GM19193 (cell line): ENCODE data around the gene HRG.

Source experiments
- POLR2A ChIP-seq: IDR thresholded peaks from 4 replicates; pipeline ENCODE4 v1.6.1; 2011; ENCODE audit not compliant: insufficient read depth, insufficient read length; ENCODE audit errors: extremely low read depth

HRG gene

DNA sequence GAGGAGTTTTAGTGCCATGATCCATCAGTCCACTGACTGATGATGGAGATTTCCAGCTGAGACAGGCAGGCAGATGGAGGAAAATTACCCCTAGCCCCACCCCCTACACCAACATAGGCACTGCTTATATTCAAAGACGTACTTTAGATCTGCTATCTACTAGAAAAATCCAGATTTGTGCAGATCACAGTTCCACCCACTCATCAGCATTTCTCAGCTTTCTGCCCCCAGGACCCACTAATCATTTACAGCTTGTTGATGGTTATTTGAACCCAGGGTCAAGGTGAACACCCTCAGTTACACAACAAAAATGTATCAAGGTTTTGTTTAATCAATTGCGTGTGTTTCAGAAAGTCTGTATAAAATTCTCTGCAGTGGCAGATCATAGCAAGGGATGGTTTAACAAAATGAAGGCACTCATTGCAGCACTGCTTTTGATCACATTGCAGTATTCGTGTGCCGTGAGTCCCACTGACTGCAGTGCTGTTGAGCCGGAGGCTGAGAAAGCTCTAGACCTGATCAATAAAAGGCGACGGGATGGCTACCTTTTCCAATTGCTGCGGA is at the start of gene HRG:
TSS of gene HRG (plus strand) at position 390 of the 564 bp plus-strand sequence. CDS start at position 408, 18 bp downstream.
- no peak for TF ChIP-seq POLR2A

GRCh38 chr3:186616299-186616617 is 49.6 kb upstream of the HRG start:
- TF ChIP-seq POLR2A: no peak

GRCh38 chr3:186617036-186617946 is 48.5 kb upstream of the HRG start:
- no peak for TF ChIP-seq POLR2A

DNA sequence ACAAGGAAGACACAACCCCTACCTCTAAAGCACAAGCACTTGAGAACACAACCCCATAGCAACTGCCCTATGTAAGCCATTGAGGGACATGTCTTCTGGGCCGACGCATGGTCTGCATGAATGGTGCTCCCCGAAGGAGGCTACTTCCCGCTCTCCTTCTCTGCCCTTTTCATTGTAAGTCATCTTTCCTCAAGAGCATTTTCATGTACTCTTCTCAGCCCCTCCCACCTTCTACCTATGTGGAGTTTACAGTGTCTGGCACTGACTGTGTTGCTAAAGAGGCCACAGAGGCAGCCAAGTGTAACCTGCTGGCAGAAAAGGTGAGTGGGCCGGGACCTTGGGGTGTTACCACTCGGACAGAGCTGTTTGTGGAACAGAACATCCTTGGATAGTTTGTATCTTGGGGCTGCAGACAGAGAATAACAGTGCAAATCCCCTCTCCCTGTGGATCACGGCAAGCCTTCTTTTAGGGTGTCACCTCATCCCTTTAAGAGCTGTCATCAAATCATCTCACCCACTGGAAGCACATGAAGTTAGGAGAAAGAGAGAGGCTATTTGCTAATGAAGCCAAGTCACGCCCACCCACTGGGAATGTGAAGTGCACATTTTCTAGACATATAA is 47.4 kb upstream of the HRG start:
- no peak for TF ChIP-seq POLR2A

DNA sequence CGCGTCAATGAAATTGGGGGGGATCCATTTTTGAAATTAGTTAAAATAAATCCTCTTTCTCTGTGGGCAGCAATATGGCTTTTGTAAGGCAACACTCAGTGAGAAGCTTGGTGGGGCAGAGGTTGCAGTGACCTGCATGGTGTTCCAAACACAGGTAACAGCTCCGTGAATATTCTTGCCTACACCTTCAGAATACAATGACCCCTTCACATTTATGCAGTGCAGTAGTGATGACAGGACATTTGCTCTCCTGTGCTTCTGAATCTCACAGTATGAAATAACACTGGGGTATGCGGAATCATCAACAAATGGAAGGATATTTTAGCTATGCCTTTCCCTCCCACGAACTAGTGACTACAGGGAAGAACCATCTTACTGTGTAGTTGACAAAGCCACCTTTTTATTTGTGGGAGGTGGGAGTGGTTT is 46.0 kb upstream of the HRG start:
- TF ChIP-seq POLR2A: no peak

DNA sequence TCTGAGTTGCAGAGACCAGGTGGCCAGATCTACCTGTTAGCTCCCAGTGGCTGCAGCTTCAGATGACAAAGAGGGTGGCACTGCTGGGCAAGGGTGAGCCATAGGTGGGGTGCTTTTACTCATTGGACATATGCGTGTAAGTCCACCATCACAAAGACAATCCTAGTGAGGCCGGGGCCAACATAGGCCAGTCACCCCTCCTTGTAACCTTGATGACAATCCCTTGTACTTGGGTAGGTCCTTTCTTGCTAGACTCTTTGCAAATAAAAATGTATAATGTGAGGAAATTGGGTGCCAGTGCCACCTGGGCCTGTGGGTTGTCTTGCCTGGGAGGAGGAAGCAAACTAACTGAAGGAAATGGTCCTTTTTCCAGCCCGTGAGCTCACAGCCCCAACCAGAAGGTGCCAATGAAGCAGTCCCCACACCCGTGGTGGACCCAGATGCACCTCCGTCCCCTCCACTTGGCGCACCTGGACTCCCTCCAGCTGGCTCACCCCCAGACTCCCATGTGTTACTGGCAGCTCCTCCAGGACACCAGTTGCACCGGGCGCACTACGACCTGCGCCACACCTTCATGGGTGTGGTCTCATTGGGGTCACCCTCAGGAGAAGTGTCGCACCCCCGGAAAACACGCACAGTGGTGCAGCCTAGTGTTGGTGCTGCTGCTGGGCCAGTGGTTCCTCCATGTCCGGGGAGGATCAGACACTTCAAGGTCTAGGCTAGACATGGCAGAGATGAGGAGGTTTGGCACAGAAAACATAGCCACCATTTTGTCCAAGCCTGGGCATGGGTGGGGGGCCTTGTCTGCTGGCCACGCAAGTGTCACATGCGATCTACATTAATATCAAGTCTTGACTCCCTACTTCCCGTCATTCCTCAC is 45.4 kb upstream of the HRG start:
- no peak for TF ChIP-seq POLR2A

- TF ChIP-seq POLR2A: no peak
These were observed 43.7 kb upstream of the HRG start for GRCh38 chr3:186621894-186622650.

DNA sequence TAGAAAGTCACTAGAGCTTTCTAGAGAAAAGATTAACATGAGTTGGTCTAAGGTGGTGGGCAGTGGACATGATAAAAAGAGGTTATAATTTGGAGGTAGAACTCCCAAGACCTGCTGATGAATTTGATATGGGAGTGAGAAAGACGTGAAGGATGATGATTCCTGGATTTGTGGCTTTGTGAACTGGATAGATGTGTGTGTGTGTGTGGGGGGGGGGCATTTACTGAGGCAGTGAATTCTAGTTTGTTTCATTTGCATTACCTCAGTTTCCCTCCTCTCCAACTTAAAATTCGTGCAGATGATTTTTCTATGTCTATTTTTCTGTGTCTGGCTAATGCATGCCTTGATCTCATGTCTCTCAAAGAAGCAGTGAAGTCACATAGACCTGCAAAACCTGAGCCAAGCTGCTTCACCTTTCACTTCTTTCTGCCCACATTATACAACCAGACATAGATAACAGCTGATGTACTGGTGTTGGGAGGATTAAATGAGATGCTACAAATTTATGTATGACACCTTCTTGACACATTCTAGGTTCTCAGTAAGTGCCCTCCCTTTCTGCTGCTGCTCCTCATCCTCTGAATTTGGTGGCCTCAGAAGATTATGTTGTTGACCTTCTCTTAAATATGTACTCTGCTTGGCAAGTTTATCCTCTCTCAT is 43.0 kb upstream of the HRG start:
- TF ChIP-seq POLR2A: no peak

- no peak for TF ChIP-seq POLR2A
These were observed 41.2 kb upstream of the HRG start for GRCh38 chr3:186624598-186624997.

DNA sequence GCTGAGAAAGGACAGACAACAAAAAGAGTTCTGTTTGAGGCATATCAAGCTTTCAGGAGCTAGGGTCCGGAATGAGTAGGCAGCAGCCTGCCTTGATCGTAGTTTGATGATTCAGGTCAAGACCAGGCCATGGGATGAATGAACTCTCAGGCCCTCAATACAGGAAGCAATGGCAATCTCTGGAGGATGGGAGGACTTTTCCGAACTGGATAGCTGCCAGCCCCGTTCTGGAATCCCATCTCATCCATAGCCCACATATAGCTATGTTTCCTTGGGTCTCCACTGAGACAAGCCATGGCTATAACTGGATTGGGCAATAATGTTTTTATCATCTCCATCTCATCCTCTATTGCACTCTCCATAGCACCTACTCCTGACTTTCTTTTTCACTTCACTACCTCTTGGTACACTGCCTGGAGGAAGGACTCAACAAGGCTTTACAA is 40.2 kb upstream of the HRG start:
- no peak for TF ChIP-seq POLR2A

GRCh38 chr3:186626254-186626847 is 39.5 kb upstream of the HRG start:
- TF ChIP-seq POLR2A: no peak

DNA sequence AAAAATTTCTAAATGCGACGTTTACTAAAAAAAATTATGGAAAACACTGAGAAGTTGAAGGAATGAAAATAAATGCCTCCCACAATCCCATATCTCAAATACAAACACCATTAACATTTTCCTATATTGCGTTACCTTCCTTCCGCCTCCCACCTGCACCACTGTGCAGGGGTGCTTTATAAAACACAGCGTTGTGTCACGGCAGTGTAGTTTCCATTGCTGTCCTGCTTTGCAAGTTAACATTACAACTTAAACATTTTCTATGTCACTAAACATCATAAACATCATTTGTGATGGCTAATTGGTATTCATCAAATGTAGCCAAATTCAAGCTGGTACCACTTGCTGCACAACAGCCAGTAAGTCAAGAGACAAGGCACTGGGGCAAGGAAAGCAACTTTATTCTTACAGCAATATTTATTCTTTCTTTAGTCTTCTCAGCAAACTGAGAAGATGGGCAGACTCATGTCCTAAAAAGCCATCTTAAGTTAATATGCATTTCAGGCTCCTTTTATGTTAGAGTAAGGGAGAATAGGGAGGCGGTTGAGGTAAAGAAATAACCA is 37.9 kb upstream of the HRG start:
- TF ChIP-seq POLR2A: no peak

- TF ChIP-seq POLR2A: no peak
These were observed 37.1 kb upstream of the HRG start for GRCh38 chr3:186628756-186629155.
